H1 (cell line): ENCODE results near the gene ZPBP2. TPM values are rescaled to one million over a fixed set of nuclear protein-coding genes. Genes with fewer than 3 reads are reported as not detected.

Experiments
- CTBP2 ChIP-seq: IDR thresholded peaks from 2 replicates; pipeline ENCODE4 v1.7.0; 2011; ENCODE audit warnings: borderline replicate concordance, mild to moderate bottlenecking, moderate library complexity, mixed read lengths, low read length; ENCODE audit not compliant: insufficient read depth, insufficient read length
- JUN ChIP-seq: IDR thresholded peaks from 2 replicates; pipeline ENCODE4 v1.6.1; 2011; ENCODE audit warnings: low read depth, mild to moderate bottlenecking, improper control_type of control experiment, low read length
- MAFK ChIP-seq: IDR thresholded peaks from 2 replicates; pipeline ENCODE4 v1.6.1; 2012; ENCODE audit warnings: low read depth, mild to moderate bottlenecking, improper control_type of control experiment, low read length
- PHF8 ChIP-seq: fragments of 200-600 bp; sonication (generic); conservative IDR thresholded peaks from 2 replicates; pipeline ENCODE4 v1.7.1; 2012; ENCODE audit warnings: low read depth, mild to moderate bottlenecking, inconsistent platforms, low read length, moderate library complexity
- SAP30 ChIP-seq: fragments of 300-600 bp; sonication (generic); IDR thresholded peaks from 2 replicates; pipeline ENCODE4 v1.7.1; 2012; ENCODE audit warnings: low read length, moderate library complexity, mild to moderate bottlenecking, inconsistent platforms; ENCODE audit not compliant: insufficient read depth, insufficient replicate concordance
- SRF ChIP-seq: IDR thresholded peaks from 2 replicates; pipeline ENCODE4 v1.6.1; 2011; ENCODE audit warnings: mild to moderate bottlenecking, low read depth, low read length, moderate library complexity
- polyA plus RNA-seq, 7 experiments: library from polyadenylated mRNA; depleted of rRNA in 3 of 7; stranded (reverse) in 5 of 7; unstranded in 2 of 7; fragments of >200 nt in 5 of 7; fragments of 200-250 nt in 2 of 7; gene quantifications; 1 replicate in 5 of 7; 2 replicates in 1 of 7; 4 replicates in 1 of 7; pipeline versions ENCODE4 v1.2.1 to v1.2.3, GENCODE V29; 2011 to 2013; ENCODE audit warnings: missing spikeins in 2 of 7, mixed read lengths in 2 of 7
- total RNA-seq: library from RNA; stranded (reverse); fragmentation: NEBNext Ultra II Directional; extraction: Animal tissue kit (Norgen Biotek cat#: 25700); gene quantifications from 2 replicates; pipeline ENCODE4 v1.2.1, GENCODE V29; 2021

Gene ZPBP2
- total and polyA plus RNA-seq, 2 of the 8 experiments (the other 6 are each of a cell fraction or from before 2014, with no cell fraction given): not detected

DNA sequence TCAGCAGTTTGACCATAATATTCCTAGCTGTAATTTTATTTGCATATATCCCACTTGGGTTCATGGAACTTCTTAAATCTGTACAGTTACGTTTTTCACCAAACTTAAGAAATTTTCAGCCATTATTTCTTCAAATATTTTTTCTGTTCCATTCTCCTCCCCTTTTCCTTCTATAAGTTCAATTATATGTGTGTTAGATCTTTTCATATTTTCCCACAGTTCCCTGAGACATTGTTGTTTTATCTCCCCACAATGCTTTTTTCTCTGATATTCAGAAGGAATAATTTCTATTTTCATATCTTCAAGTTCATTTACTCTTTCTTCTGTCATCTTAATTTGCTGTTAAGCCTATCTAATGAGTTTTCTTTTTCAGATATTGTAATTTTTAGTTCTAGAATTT is 29.9 kb upstream of the ZPBP2 start (continued):
- no peak for TF ChIP-seq MAFK
- no peak for TF ChIP-seq JUN
- no peak for TF ChIP-seq SAP30
- TF ChIP-seq CTBP2: no peak
- no peak for TF ChIP-seq PHF8
- TF ChIP-seq SRF: no peak
